Sigmoid colon (tissue), 4 donors: ENCODE data around the gene GALT.

Source experiments
- EP300 ChIP-seq, 4 donors: sonication (generic); formaldehyde crosslinking; IDR thresholded peaks; one replicate each; pipeline ENCODE4 v1.6.1; 2017; ENCODE audit warnings: antibody characterized with exemption in 4 of 4
- POLR2A ChIP-seq, 2 donors: fragments of 450-650 bp; IDR thresholded peaks; one replicate each; pipeline ENCODE4 v1.6.1; 2016; ENCODE audit warnings: antibody characterized with exemption in 2 of 2, mild to moderate bottlenecking in 2 of 2, moderate library complexity in 2 of 2
- POLR2AphosphoS5 ChIP-seq, 4 donors: sonication (generic); formaldehyde crosslinking; IDR thresholded peaks; one replicate each; pipeline ENCODE4 v1.6.1; 2017; ENCODE audit warnings: antibody characterized with exemption in 4 of 4
- TF ChIP-seq, protein P1 (sequence below), 4 experiments: fragments of 450-650 bp in 3 of 4; fragments of 200-600 bp in 1 of 4; IDR thresholded peaks; one replicate each; pipeline ENCODE4 v1.5.1; 2016 to 2019; ENCODE audit warnings: antibody characterized with exemption in 4 of 4, mild to moderate bottlenecking in 3 of 4, moderate library complexity in 2 of 4

- TF ChIP-seq, protein P1, sequence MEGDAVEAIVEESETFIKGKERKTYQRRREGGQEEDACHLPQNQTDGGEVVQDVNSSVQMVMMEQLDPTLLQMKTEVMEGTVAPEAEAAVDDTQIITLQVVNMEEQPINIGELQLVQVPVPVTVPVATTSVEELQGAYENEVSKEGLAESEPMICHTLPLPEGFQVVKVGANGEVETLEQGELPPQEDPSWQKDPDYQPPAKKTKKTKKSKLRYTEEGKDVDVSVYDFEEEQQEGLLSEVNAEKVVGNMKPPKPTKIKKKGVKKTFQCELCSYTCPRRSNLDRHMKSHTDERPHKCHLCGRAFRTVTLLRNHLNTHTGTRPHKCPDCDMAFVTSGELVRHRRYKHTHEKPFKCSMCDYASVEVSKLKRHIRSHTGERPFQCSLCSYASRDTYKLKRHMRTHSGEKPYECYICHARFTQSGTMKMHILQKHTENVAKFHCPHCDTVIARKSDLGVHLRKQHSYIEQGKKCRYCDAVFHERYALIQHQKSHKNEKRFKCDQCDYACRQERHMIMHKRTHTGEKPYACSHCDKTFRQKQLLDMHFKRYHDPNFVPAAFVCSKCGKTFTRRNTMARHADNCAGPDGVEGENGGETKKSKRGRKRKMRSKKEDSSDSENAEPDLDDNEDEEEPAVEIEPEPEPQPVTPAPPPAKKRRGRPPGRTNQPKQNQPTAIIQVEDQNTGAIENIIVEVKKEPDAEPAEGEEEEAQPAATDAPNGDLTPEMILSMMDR (IDR thresholded peaks at IDR 0.05) = no peak
- TF ChIP-seq POLR2A (IDR thresholded peaks at IDR 0.05) (no peak), EP300 (IDR thresholded peaks at IDR 0.05) (no peak), POLR2AphosphoS5 (IDR thresholded peaks at IDR 0.05) (no peak)
These were observed 39.8 kb downstream of the GALT start for GRCh38 chr9:34686231-34686630.
